Fibroblast of the conjunctiva (primary cell): ENCODE data around the gene RHBDL1.
A peak's percentile ranks its signal among the peaks of the same experiment; 100 is the strongest.

ENCODE experiments used
- DNase-seq: peaks from one replicate; pipeline ENCODE4 v3.0.0-alpha.2; 2010; ENCODE audit warnings: low read depth

RHBDL1 gene

GRCh38 chr16:674968-675883 is at the start of gene RHBDL1:
Gene RHBDL1, plus strand, starts transcription at chr16:675671. Its CDS starts 120 bp downstream, at chr16:675791.
- no peak for DNase-seq

DNA sequence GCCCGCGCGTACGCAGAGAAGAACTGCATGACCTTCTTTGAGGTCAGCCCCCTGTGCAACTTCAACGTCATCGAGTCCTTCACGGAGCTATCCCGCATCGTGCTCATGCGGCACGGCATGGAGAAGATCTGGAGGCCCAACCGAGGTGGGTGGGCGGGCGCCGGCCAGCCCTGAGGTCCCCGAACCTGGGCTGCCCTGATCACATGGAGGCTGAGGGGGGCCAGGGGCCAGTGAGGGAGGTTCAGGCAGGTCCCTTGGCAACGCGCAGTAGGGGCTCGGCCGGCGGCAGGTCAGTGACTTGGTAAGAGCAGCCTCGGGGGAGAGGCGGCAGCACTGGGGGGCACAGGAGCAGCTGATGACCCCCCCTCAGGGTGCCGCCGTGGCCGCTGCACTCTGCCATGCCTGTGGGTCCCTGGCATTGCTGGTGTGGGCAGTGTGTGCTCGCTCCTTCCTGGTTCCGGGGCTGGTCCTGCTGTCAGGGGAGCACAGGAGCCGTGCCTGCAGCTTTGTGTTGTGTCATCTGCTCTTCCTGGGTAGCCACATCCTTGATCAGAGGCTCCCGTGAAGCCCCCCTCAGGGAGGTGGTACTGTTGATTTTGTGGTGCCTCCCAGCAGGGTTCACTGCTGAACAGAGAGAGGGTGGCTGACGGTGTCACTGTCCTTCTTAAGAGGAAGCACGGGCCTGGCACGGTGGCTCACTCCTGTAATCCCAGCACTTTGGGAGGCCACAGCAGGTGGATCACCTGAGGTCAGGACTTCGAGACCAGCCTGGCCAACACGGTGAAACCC is 49.3 kb upstream of the RHBDL1 start:
- DNase-seq, result no peak

GRCh38 chr16:626787-627453 is 48.6 kb upstream of the RHBDL1 start:
- peak; percentile 90 for DNase-seq

GRCh38 chr16:627454-628239 is 47.8 kb upstream of the RHBDL1 start:
- DNase-seq, result peak; percentile 34

- no peak for DNase-seq
Measured at GRCh38 chr16:628321-629061, 47.0 kb upstream of the RHBDL1 start.

DNA sequence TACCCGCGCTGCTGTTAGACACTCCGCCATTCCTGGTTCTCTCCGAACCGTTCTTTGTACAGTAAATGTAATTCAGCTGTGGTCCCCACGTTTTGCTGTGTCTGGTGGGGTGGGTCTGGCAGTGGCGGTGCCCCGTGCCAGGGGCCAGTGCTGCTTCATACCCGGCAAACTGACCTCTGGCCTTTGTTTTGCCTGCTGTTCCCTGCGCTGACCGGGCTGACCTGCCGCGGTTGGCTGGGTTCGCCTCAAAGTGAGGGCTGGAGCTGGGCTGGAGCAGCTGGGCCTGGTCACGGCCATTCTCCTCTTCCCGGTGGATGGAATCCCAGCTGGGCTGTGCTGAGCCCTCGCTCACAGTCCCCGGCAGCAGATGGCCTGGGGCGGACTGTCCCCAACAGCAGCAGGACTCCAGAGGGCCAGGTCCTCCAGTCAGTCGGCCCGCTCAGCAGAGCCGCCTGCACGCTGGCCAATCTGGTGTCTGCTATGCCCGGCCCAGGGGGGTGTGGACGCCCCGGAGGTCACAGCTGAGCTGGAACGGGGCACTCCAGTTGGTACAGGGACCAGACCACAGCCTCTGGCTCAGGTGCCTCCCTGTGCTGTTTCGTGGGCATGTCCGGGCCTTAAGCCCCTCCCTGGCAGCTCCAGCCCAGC is 46.2 kb upstream of the RHBDL1 start:
- no peak for DNase-seq

GRCh38 chr16:629833-630248 is 45.6 kb upstream of the RHBDL1 start:
- DNase-seq, result no peak

DNA sequence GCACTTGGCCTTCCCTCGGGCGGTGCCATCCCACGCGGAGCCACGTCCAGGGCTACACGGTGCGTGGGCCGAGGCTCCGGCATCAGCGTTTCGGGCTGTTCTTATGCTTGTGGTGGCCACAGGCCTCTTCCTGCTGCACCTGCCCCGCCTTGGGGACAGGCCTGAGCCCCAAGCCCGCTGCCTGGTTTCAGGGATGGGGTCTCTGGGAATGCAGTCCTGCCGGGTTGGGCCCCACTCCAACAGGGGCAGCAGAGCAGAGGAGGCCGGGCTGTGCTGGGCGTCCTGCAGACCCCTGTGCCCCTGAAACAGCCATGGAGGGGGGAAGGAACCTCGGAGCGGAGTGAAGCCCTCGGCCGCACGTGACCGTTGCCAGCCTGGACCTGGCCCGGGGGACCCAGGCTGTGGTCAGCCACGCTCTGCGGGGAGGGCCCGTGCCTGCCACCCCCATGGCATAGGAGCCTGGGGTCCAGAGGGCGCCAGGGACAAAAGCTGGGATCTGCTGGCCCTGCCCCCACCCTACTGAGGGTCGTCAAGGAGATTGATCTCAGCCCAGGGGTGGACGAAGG is 45.1 kb upstream of the RHBDL1 start:
- DNase-seq, result no peak

GRCh38 chr16:630815-631405 is 44.6 kb upstream of the RHBDL1 start, which contains the start of gene WFIKKN1:
Gene WFIKKN1, plus strand, starts transcription at chr16:630985. Its CDS starts 269 bp downstream, at chr16:631254.
- DNase-seq, result no peak

GRCh38 chr16:631808-632358 is 43.6 kb upstream of the RHBDL1 start:
- DNase-seq, result no peak

- DNase-seq, result no peak
Measured at GRCh38 chr16:632486-633335, 42.8 kb upstream of the RHBDL1 start.

DNA sequence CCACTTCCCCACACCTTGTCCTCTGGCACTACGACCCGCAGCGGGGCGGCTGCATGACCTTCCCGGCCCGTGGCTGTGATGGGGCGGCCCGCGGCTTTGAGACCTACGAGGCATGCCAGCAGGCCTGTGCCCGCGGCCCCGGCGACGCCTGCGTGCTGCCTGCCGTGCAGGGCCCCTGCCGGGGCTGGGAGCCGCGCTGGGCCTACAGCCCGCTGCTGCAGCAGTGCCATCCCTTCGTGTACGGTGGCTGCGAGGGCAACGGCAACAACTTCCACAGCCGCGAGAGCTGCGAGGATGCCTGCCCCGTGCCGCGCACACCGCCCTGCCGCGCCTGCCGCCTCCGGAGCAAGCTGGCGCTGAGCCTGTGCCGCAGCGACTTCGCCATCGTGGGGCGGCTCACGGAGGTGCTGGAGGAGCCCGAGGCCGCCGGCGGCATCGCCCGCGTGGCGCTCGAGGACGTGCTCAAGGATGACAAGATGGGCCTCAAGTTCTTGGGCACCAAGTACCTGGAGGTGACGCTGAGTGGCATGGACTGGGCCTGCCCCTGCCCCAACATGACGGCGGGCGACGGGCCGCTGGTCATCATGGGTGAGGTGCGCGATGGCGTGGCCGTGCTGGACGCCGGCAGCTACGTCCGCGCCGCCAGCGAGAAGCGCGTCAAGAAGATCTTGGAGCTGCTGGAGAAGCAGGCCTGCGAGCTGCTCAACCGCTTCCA is 42.0 kb upstream of the RHBDL1 start:
- no peak for DNase-seq

GRCh38 chr16:634051-634670 is 41.3 kb upstream of the RHBDL1 start:
- no peak for DNase-seq

- DNase-seq, result no peak
Measured at GRCh38 chr16:634996-635395, 40.5 kb upstream of the RHBDL1 start.

DNA sequence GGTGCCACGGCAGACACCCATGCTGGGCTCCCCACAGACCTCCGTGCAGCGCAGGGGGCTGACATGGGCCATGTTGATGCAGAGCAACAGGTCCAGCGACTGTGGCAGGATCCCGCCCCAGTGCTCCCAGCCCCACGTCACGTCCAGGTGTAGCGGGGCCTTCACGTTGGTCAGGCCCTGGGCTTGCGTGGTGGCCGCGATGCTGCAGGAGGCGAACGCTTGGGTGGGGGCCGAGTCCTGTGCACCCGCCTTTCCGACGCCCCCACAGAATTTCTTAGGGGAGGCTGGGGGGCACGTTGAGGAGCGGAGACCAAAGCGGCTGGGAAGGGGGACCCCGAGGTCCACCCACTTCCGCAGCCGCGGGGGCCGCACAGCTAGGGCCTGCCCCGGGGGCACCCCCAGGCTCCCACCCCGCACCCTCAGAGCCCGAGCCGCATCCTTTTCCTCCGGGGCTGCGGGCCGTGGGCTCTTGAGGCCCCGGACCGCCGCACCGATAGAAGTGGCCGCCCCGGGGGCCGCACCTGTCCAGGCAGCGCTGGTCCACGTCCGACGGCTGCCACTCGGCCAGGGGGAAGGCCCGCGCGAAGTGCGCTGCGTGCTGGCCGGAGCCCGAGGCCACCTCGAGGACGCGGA is 39.8 kb upstream of the RHBDL1 start:
- DNase-seq, result no peak

DNA sequence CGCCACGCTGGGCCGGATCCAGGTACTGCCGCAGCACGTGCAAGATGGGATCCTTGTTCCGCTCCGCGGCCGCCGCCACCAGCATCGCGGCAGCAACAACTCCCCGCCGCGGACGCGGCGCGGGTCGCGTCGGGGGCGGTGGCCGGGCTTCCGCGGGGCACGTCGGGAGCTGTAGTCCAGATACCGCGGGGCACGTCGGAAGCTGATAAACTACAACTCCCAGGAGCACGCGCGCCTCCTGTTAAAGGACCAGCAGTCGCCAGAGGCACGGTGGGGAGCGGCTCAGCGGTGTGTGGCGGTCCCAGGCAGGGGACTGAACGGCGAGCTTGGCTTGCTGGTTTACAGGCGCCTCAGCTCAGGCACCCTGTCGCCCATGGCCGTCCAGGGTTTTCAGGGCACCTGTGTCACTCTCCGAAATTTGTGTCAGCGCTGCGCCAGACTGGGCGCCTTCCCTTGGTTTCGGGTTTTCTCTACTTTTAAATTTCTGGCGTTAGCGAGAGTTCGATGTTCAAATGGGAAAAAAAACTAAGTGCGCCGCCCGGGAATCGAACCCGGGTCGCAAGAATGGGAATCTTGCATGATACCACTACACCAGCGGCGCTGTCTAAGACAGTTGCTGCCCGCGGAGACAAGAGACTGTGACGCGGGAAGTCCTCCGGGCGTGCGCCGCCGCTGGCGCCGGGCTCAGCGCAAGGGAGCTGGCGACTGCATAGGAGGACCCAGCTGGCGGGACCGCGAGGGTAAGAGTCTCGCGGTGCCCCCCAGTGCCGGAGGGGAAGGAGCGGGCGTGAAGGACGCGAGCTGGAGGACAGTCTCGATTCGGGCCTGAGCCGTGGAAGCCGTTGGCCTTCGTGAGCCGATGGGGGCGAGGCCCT is 39.0 kb upstream of the RHBDL1 start, which contains the start of gene METTL26:
Gene METTL26, minus strand, starts transcription at position 100 of the 875 bp plus-strand sequence. Its CDS starts 15 bp downstream, at position 85.
- peak; percentile 91 for DNase-seq
